ENCODE measurements around the gene UMODL1.

DNA sequence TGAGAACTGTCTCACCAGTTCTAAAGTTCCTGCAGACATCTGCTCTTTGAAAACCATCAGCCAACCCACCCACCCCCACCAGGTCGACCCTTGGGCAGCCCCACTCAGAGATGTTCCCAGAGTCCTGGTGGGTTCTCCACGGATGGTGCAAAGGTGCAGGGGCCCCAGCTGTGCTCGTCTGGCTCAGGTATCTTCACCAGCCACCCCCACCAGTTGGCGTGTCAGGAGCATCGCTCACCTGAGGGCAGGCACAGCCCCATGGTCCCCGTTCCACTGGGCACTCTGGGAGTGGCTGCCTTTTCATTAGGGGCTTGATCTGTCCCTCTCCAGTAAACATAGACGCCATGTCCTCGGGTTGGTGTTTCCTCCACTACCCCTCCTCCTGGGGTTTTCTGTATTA lies 70.5 kb downstream of the UMODL1 start:
- no peak for TF ChIP-seq POLR2A (IDR thresholded peaks at IDR 0.05)
- TF ChIP-seq EP300 (IDR thresholded peaks at IDR 0.05), result no peak
- TF ChIP-seq, protein P1, sequence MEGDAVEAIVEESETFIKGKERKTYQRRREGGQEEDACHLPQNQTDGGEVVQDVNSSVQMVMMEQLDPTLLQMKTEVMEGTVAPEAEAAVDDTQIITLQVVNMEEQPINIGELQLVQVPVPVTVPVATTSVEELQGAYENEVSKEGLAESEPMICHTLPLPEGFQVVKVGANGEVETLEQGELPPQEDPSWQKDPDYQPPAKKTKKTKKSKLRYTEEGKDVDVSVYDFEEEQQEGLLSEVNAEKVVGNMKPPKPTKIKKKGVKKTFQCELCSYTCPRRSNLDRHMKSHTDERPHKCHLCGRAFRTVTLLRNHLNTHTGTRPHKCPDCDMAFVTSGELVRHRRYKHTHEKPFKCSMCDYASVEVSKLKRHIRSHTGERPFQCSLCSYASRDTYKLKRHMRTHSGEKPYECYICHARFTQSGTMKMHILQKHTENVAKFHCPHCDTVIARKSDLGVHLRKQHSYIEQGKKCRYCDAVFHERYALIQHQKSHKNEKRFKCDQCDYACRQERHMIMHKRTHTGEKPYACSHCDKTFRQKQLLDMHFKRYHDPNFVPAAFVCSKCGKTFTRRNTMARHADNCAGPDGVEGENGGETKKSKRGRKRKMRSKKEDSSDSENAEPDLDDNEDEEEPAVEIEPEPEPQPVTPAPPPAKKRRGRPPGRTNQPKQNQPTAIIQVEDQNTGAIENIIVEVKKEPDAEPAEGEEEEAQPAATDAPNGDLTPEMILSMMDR (IDR thresholded peaks at IDR 0.05), result no peak

Data from ovary (tissue), 3 donors.